NCI-H345 (cell line): ENCODE measurements around the gene ST7L.

Experiments
- DNase-seq: peaks from one replicate; lab custom pipeline; 2025; lab: John Stamatoyannopoulos, UW

The ST7L gene

GRCh38 chr1:112515311-112516009 lies 103.5 kb downstream of the ST7L start:
- no peak for DNase-seq

- no peak for DNase-seq
These were observed 104.0 kb downstream of the ST7L start for GRCh38 chr1:112514901-112515300.

GRCh38 chr1:112513112-112513870 lies 105.7 kb downstream of the ST7L start:
- DNase-seq, result no peak

- no peak for DNase-seq
These were observed 107.0 kb downstream of the ST7L start for GRCh38 chr1:112511897-112512296.

GRCh38 chr1:112510340-112510739 lies 108.6 kb downstream of the ST7L start:
- DNase-seq, result no peak

GRCh38 chr1:112509660-112510178 lies 109.2 kb downstream of the ST7L start:
- no peak for DNase-seq

- no peak for DNase-seq
These were observed 109.8 kb downstream of the ST7L start for GRCh38 chr1:112509005-112509659.

- peak; percentile 24 for DNase-seq
These were observed 110.5 kb downstream of the ST7L start, which contains the start of gene WNT2B for GRCh38 chr1:112508278-112509004. TSS of gene WNT2B (plus strand) at chr1:112508965. CDS start at chr1:112509263, 298 bp downstream.

- DNase-seq, result peak; percentile 27
These were observed 111.0 kb downstream of the ST7L start for GRCh38 chr1:112507921-112508277.

GRCh38 chr1:112507336-112507735 lies 111.6 kb downstream of the ST7L start:
- DNase-seq, result no peak

- no peak for DNase-seq
These were observed 112.2 kb downstream of the ST7L start for GRCh38 chr1:112506731-112507130.

- no peak for DNase-seq
These were observed 112.6 kb downstream of the ST7L start for GRCh38 chr1:112506306-112506705.

- DNase-seq, result no peak
These were observed 113.1 kb downstream of the ST7L start for GRCh38 chr1:112505878-112506277.

- no peak for DNase-seq
These were observed 113.5 kb downstream of the ST7L start for GRCh38 chr1:112505400-112505785.

GRCh38 chr1:112504661-112505399 lies 114.1 kb downstream of the ST7L start:
- no peak for DNase-seq

GRCh38 chr1:112504001-112504660 lies 114.8 kb downstream of the ST7L start:
- DNase-seq, result no peak

GRCh38 chr1:112502826-112503225 lies 116.1 kb downstream of the ST7L start:
- no peak for DNase-seq

- peak; percentile 38 for DNase-seq
These were observed 116.9 kb downstream of the ST7L start for GRCh38 chr1:112501810-112502641.

- DNase-seq, result no peak
These were observed 122.7 kb downstream of the ST7L start for GRCh38 chr1:112496290-112496689.

- DNase-seq, result no peak
These were observed 125.6 kb downstream of the ST7L start for GRCh38 chr1:112493351-112493750.
